ENCODE results near the gene PPIH.
A peak's percentile ranks its signal among the peaks of the same experiment; 100 is the strongest.
"Not testable (repeated sequence)": the region's sequence is repeated elsewhere in the genome, so short reads cannot be mapped to it uniquely, and the experiment has no call there.

The PPIH gene

DNA sequence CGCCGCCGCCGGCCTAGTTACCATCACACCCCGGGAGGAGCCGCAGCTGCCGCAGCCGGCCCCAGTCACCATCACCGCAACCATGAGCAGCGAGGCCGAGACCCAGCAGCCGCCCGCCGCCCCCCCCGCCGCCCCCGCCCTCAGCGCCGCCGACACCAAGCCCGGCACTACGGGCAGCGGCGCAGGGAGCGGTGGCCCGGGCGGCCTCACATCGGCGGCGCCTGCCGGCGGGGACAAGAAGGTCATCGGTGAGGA lies 24.2 kb downstream of the PPIH start:
- DNase-seq (ENCODE audit: low spot score) = not testable (repeated sequence)

DNA sequence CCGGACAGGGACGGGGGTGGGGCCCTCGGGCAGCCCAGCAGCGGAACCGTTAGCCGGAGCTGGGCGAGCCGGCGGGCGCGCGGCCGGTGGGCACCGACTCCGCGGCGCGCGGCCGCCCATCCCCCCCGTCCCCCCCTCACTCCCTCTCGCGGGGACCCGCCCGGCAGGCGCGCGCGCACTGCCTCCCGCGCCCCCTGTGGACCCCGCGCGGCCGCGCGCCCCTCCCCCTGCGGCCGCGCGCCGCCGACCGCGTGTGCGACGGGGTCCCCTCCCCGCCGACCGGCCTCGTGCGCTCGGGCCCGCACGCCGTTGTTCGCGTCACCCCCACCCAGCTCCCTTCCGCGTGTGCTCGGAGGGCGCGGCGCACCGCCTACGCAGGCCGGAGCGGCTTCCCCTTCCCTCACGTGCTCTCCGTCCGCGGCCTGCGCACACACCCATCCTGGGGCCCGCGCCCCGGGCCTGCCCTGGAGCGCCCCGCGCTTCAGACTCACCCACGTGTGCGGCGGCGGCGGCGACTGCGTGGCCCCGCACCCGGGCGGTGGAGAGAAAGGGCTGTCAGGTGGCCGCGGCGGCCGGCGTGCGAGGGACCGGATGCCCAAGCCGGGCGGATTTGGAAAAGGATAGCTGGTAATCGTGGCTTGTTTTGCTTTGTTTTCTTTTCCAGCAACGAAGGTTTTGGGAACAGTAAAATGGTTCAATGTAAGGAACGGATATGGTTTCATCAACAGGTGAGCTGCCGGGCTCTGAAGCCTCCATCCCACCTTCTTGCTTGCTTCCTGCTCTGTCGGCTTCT lies 24.7 kb downstream of the PPIH start:
- peak; percentile 32 for DNase-seq (ENCODE audit: low spot score)

DNA sequence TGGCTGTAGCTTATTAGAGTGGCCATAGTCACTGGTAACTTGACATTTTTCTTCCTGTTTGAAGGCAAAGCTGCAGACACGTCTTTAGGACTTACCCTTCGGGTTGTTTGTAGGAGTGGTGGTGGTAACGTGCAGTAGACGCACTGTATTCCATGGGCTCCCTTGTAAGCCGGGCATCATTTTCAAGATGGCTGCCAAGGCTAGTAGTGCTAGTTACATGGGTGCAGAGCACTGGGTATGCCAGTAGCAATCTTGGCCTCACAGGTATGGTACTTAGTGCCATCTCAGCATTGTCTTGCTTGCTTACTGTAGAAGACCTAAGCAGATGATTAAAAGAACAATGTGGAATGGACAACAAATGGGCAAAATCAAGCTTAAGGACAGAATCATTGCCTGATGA lies 25.9 kb downstream of the PPIH start:
- peak; percentile 30 for DNase-seq (ENCODE audit: low spot score)

DNA sequence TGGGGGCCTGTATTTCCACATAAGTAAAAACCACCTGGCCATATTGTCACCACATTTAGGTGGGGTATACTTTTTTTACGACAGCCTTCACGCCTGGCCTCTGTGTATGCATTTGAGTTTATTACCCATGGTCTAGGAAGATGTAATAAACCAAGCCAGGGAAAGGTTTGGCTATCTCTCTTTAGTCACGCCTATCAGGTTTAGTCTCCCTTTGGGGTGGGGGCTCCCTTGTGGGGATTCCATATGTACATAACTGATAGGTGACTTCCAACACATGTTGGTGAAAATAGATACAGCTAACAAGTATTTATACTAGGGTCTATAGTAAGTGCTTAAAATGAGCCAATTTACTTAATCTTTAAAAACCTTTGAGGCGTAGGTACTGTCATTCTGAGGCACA lies 28.2 kb downstream of the PPIH start:
- DNase-seq (ENCODE audit: low spot score) = no peak

DNA sequence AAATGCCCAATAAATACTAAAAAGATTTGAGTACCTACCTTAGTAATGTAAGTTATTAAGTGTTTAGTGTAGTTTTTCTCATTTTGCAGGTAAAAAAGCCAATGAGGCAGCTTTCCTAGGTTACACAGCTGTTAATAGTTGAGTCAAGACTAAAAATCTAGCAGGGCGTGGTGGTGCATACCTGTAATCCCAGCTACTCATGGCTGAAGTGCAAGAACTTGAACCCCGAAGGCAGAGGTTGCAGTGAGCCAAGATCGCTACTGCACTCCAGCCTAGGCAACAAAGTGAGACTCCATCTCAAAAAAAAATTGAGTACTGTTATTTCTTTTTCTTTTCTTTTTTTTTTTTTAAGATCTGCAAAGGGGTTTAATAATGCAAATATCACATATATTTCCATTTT lies 31.7 kb downstream of the PPIH start:
- no peak for DNase-seq (ENCODE audit: low spot score)

DNA sequence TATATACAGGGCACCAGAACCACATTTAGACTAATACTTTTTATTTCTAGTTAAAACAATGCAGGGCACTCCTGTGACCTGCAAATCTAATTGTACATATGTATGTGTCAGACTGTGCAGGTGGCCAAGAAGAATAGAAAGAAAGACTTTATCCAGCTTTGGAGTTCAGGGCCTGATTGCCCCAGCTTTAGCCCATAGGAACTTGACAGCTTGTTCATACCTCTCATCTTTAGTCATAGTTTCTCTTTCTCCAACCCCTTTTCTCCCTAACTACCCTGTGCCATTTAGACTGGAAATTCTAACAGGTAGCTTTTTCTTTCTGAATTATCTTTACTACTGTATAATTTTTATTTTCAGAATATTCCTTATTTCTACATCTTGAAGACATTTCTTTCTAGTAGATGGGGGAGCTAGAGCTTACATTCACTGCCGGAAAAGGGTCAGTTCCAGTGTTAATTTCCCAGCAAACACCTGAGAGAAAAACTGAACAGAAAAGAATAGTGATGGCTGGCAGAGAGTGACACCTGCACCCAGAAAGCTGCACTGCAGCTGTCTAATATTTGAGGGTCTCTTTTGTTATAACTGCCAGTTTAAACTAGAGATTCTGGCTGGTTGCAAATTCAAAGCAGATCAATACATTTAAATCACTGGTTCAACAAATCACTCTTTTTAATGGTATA lies 32.4 kb downstream of the PPIH start:
- DNase-seq (ENCODE audit: low spot score) = no peak

DNA sequence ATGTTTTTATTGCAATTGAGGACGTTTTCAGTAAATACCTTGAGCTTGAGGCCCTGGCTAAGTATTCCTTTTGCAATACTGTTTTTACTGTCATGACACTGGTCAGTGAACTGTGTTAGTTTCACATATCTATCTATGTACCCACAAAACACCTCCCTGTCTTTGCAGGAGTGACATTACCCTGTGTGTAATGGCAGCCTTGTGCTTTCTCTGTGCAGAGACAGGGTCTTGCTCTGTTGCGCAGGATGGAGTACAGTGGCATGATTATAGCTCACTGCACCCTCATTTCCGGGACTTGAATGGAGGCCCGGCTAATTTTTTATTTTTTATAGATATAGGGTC lies 32.9 kb downstream of the PPIH start:
- no peak for DNase-seq (ENCODE audit: low spot score)

DNA sequence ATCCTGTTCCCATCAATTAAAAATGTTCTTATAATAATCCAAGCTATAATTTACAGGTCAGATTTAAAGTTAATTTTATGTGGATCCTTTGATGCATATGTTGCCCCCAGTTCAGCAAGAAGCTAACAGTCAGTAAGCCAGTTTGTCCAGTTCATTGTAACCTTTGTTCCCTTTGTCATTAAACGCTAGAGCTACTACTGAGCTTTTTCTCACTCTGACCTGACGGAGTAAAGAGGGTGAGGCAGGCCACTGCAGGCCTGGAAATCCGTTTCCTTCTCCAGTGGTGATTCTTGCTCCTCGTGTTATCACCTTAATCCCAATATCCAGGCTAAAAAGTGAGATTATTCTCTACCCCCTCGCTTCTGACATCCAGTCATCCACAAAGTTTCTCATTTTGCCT lies 34.2 kb downstream of the PPIH start:
- DNase-seq (ENCODE audit: low spot score) = no peak

DNA sequence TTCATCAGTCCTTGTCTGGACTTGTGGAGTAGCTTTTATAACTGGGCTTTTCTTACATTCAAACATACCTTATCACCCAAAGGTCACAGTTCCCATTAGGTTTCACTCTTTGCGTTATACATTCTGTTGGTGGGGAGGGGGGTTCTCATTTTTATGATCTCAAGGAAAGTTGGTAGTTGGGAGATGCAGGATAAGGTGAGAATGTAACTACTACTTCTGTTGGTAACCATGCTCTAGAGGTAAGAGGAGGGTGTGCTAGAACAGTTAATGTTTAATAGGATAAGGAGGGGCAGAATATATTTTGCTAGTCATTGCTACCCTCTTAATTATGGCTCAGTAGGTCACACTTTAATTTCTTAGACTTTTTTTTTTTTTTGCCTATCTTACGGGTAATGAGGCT lies 34.7 kb downstream of the PPIH start:
- DNase-seq (ENCODE audit: low spot score) = no peak

DNA sequence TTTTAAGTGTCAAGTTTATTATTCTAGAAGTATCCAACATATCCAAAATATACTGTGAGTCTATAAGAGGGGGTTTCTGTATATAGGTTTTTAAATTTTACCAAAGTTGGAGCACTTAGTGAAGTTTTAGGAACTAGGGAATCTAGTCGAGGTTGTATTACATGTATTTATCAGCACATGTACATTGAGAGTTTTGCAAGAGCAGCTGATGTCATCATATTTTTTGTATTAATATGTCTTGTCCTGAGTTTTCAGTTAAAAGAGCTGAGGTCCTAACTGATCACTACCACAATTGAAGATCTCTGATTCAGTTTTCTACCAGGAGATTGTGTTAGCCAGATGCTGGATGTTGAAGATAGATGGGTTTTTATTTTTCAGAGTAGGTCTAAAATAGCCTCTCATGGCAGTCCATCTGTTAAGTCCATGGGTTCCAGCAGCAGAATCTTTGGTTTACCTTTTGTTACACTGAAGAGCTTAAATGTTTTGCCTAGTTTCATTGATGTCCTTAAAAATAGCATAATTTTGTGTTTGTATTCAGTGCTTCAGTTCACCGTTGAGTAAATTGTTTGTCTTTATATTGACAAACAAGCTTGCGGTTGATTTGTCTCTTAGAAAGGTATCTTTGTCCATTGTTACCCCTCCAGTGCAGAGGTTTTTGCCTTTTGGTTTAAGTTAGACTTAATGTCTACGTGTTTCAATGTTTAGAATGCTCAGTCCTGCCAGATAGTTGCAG lies 40.0 kb downstream of the PPIH start:
- DNase-seq (ENCODE audit: low spot score) = no peak

DNA sequence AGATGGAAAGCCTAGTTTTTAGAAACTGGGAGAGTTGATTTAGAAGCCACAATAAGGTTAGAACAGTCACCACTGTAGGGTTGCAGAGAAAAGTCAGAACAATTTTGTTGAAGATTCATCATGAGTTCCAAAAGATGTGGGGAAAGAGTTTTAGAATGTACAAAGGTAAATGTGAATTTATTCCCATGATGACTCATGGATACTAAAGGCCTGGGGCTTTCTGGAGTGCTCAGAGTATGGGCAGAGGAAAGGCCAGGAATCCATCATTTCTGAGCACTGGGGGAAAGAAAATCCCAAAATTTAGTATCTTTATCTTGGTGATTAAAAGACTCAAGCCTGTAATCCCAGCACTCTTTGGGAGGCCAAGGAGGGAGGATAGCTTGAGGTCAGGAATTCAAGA lies 41.8 kb downstream of the PPIH start:
- no peak for DNase-seq (ENCODE audit: low spot score)

DNA sequence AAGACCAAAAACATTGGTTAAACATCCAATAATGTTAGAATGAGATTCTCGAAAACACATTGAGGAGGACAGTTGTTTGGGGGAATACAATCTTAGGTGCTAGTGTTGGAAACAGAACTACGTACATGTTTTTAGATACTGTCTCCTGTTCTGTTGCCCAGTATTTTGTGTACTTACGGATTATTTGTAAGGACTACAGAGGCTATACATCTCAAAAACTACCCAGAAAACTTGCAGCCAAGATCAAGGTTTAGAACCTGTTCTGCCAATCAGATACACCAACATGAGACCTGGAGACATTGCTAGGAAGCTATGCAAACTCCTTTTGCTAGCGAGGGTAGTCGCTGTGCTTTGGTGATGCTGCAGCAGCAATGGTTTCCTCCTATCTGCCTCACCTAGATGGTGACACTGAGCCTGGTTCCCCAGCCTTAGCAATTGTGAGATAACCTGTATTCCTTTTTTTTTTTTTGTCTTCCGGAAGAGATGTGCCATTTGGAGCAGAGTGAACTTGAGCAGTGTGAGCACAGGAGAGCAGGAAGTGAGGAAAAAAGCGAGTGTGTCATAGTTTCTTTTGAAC lies 45.8 kb downstream of the PPIH start:
- DNase-seq (ENCODE audit: low spot score) = no peak

DNA sequence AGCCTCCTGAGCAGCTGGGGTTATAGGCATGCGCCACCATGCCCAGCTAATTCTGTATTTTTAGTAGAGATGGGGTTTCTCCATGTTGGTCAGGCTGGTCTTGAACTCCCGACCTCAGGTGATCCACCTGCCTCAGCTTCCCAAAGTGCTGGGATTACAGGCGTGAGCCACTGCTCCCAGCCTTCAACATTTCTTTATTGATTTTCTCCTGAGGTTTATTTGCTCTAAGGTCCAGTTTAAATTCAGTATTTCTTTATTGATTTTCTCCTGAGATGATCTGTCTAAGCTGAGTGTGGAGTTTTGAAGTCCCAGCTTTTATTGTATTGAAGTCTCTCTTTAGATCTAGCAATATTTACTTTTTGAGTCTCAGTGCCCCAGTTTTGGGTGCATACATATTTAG lies 54.6 kb downstream of the PPIH start:
- not testable (repeated sequence) for DNase-seq (ENCODE audit: low spot score)

DNA sequence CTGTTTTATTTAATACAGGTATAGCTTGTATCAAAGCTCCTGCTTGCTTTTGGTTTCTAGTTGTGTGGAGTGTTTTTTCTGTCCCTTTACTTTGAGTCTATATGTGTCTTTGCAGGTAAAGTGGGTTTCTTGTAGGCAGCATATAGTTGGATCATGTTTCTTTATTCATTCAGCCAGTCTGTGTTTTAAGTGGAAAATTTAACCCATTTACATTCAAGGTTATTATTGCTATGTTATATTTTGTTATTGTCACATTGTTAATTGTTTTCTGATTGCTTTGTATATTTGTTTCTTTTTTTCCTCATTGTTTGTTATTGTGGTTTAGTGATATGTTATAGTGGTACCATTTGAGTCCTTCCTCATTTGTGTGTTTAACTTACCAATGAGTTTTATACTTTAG lies 55.1 kb downstream of the PPIH start:
- no peak for DNase-seq (ENCODE audit: low spot score)

DNA sequence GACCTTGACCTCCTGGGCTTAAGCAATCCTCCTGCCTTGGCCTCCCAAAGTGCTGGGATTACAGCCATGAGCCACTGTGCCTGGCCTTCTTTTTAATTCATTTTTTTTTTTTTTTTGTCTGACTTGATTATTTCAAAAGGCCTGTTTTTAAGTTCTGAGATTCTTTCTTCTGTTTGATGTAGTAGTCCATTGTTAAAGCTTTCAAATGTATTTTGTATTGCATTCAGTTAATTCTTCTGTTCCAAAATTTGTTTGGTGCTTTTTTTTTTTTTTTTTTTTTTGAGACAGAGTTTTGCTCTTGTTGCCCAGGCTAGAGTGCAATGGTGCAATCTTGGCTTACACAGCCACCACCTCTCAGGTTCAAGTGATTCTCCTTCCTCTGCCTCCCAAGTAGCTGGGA lies 56.2 kb downstream of the PPIH start:
- not testable (repeated sequence) for DNase-seq (ENCODE audit: low spot score)

DNA sequence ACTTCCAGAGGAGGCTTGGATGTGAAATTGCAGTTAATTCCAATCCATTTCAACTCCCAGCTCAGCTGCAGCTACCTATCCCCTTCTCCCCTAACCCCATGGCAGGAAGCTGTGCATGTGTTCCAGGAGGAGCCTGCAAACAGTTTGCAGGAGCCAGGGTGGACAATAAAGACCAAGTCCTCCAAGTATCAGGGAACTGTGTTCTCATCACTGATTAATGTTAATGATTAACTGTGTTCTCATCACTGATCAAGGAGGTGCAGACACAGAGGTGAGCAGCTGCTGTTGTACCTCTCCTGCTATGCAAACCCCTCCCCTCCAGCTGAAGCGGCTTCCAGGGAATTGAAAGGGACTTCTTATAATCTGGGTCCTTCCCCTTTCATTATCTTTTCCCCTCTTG lies 62.6 kb downstream of the PPIH start:
- DNase-seq (ENCODE audit: low spot score) = no peak

DNA sequence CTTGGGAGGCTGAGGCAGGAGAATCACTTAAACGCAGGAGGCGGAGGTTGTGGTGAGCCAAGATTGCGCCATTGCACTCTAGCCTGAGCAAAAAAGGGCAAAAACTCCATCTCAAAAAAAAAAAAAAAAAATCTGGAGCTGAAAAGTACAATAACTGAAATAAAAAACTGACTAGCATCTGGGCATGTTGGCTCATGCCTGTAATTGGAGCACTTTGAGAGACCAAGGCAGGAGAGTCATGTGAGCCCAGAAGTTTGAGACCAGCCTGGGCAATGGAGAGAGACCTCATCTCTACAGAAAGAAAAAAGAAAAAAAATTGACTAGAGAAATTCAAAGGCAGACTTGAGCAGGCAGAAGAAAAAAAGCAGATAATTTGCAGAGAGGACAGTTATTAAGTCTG lies 63.7 kb downstream of the PPIH start:
- no peak for DNase-seq (ENCODE audit: low spot score)

DNA sequence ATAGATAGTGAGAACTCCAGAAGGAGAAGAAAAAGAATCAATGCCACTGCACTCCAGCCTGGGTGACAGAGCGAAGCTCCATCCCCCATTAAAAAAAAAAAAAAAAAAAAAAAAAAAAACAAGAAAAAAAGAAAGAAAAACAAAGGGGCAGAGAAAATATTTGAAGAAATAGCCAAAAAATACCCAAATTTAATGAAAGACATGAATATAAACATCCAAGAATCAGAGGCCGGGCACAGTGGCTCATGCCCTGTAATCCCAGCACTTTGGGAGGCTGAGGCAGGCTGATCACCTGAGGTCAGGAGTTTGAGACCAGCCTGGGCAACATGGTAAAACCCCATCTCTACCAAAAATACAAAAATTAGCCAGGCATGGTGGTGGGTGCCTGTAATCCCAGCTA lies 64.2 kb downstream of the PPIH start:
- not testable (repeated sequence) for DNase-seq (ENCODE audit: low spot score)

DNA sequence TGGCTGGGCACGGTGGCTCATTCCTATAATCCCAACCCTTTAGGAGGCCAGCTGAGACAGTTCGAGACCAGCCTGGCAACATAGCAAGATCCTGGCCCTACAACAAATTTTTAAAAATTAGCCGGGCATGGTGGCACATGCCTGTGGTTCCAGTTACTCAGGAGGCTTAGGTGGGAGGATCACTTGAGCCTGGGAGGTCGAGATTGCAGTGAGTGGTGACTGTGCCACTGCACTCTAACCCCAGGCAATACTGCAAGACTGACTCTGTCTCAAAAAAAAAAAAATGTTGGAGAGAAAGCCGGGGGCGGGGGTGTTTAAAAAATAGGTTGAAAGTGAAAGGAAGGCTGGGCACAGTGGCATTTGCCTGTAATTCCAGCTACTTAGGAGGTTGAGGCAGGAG lies 65.3 kb downstream of the PPIH start:
- DNase-seq (ENCODE audit: low spot score) = no peak

DNA sequence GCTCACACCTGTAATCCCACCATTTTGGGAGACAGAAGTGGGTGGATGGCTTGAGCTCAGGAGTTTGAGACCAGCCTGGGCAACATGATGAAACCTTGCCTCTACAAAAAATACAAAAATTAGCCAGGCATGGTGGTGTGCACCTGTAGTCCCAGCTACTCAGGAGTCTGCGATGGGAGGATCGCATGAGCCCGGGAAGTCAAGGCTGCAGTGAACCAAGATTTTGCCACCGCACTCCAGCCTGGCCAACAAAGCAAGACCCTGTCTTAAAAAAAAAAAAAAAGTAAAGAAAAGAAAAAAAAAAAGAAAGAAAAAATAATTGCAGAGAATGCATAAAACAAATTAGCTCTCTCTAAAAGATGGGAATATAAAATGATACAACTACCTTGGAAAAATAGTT lies 67.6 kb downstream of the PPIH start:
- DNase-seq (ENCODE audit: low spot score) = not testable (repeated sequence)
